Sigmoid colon (tissue), 7 donors: ENCODE measurements around the gene RBM45. TPM values are rescaled to one million over a fixed set of nuclear protein-coding genes. Genes with fewer than 3 reads are reported as not detected.

Source experiments
- DNase-seq: peaks from one replicate; pipeline ENCODE4 v3.0.0-alpha.2; 2019
- H3K27ac ChIP-seq, 4 donors: fragments of 200-600 bp; sonication (generic); one replicate each; pipeline ENCODE4 v1.5.1; 2016 to 2019; ENCODE audit warnings: mild to moderate bottlenecking in 1 of 4
- H3K27me3 ChIP-seq, 3 donors: fragments of 200-600 bp; sonication (generic); one replicate each; pipeline ENCODE4 v1.5.1; 2019; ENCODE audit warnings: mild to moderate bottlenecking in 1 of 3
- H3K36me3 ChIP-seq, 4 donors: fragments of 200-600 bp; sonication (generic); one replicate each; pipeline ENCODE4 v1.5.1; 2016 to 2019
- H3K4me1 ChIP-seq, 4 donors: fragments of 200-600 bp; sonication (generic); one replicate each; pipeline ENCODE4 v1.5.1; 2017 to 2019
- H3K4me3 ChIP-seq, 4 donors: fragments of 200-600 bp; sonication (generic); one replicate each; pipeline ENCODE4 v1.5.1; 2017 to 2019; ENCODE audit warnings: mild to moderate bottlenecking in 2 of 4, moderate library complexity in 1 of 4
- H3K9me3 ChIP-seq, 4 donors: fragments of 200-600 bp in 3 of 4; sonication (generic) in 3 of 4; one replicate each; pipeline versions ENCODE4 v1.5.1 to v1.6.1; 2013 to 2019
- EP300 ChIP-seq, 4 donors: sonication (generic); formaldehyde crosslinking; IDR thresholded peaks; one replicate each; pipeline ENCODE4 v1.6.1; 2017; ENCODE audit warnings: antibody characterized with exemption in 4 of 4
- POLR2A ChIP-seq, 2 donors: fragments of 450-650 bp; IDR thresholded peaks; one replicate each; pipeline ENCODE4 v1.6.1; 2016; ENCODE audit warnings: antibody characterized with exemption in 2 of 2, mild to moderate bottlenecking in 2 of 2, moderate library complexity in 2 of 2
- POLR2AphosphoS5 ChIP-seq, 4 donors: sonication (generic); formaldehyde crosslinking; IDR thresholded peaks; one replicate each; pipeline ENCODE4 v1.6.1; 2017; ENCODE audit warnings: antibody characterized with exemption in 4 of 4
- WGBS, 2 donors: extraction: QIAGEN DNeasy Blood & Tissue Kit; methylation state at CpG; one replicate each; pipeline ENCODE4 v1.1.7; 2013; 5-methylcytosine and 5-hydroxymethylcytosine counted together
- intact Hi-C: fragments of 100-400 bp; cut with DNase I; formaldehyde crosslinking; loops from one replicate; pipeline ENCODE4 v1.15.1; 2023
- polyA plus RNA-seq, 3 donors: library from polyadenylated mRNA; stranded (reverse); fragments of 200-250 nt; gene quantifications; one replicate each; pipeline ENCODE4 v1.2.3, GENCODE V29; 2013
- total RNA-seq, 4 donors: library from RNA; depleted of rRNA; stranded (reverse); fragments of >200 nt; gene quantifications; one replicate each; pipeline ENCODE4 v1.1.0, GENCODE V29; 2016
- TF ChIP-seq, protein P1 (sequence below), 4 experiments: fragments of 450-650 bp in 3 of 4; fragments of 200-600 bp in 1 of 4; IDR thresholded peaks; one replicate each; pipeline ENCODE4 v1.5.1; 2016 to 2019; ENCODE audit warnings: antibody characterized with exemption in 4 of 4, mild to moderate bottlenecking in 3 of 4, moderate library complexity in 2 of 4
- donor health status: healthy with polysubstance abuse.
- donor health status: Bipolar disorder and iron deficiency.
- donor health status: healthy.

RBM45 gene, protein sequence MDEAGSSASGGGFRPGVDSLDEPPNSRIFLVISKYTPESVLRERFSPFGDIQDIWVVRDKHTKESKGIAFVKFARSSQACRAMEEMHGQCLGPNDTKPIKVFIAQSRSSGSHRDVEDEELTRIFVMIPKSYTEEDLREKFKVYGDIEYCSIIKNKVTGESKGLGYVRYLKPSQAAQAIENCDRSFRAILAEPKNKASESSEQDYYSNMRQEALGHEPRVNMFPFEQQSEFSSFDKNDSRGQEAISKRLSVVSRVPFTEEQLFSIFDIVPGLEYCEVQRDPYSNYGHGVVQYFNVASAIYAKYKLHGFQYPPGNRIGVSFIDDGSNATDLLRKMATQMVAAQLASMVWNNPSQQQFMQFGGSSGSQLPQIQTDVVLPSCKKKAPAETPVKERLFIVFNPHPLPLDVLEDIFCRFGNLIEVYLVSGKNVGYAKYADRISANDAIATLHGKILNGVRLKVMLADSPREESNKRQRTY
- total RNA-seq (10 to 100 TPM; 11.0 to 16.3 (median 14.0) TPM), polyA plus RNA-seq (10 to 100 TPM in 2 of 3 donors, 1 to 10 TPM in 1; 7.2 to 18.5 (median 10.7) TPM)

DNA sequence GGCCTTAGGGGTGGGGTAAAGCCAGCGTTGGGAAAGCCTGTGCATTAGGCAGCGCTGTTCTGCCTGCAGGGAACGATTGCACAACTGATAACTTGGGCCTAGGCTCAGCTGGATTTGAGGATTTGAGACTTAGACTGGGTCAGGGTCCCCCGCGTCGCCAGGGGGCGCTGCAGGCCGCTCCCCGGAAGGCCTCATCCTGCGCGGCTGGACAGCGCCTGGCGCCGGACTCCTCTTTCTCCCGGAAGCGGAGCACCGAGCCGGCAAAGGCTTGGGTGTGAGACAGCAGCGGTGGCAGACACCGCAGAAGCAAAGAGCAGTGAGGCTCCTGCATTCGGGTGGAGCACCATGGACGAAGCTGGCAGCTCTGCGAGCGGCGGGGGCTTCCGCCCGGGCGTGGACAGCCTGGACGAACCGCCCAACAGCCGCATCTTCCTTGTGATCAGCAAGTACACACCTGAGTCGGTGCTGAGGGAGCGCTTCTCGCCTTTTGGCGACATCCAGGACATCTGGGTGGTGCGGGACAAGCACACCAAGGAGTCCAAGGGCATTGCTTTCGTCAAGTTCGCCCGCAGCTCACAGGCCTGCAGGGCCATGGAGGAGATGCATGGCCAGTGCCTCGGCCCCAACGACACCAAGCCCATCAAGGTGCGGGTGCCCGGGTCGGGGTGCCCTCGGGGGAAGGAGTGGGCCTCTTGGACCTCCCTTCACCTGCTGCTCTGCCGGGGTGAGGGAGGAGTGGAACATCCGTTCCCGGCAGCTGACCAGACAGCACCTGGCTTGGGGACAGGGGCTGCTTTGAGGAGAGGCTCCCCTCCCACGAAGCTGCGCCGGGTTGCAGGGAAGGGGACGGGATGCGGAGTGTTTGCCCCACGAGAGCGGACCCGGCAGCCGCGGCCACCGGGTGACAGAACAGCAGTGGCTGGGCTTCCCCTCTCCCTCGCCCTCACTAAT is at the start of gene RBM45:
Gene RBM45, plus strand, starts transcription at position 236 of the 951 bp plus-strand sequence. Its CDS starts 110 bp downstream, at position 346.
- peaks cover 0 to 13% (median under 1%) of the 10 kb centered on the region in 4 donors for H3K36me3 ChIP-seq
- no peaks in the 10 kb centered on the region for H3K9me3 ChIP-seq
- no peak for TF ChIP-seq EP300 (IDR thresholded peaks at IDR 0.05)
- TF ChIP-seq POLR2AphosphoS5 (IDR thresholded peaks at IDR 0.05): peak; percentile 31 to 81 (median 70)
- TF ChIP-seq POLR2A (IDR thresholded peaks at IDR 0.05): peak in 1 of 2 donors; percentile 35
- TF ChIP-seq, protein P1, sequence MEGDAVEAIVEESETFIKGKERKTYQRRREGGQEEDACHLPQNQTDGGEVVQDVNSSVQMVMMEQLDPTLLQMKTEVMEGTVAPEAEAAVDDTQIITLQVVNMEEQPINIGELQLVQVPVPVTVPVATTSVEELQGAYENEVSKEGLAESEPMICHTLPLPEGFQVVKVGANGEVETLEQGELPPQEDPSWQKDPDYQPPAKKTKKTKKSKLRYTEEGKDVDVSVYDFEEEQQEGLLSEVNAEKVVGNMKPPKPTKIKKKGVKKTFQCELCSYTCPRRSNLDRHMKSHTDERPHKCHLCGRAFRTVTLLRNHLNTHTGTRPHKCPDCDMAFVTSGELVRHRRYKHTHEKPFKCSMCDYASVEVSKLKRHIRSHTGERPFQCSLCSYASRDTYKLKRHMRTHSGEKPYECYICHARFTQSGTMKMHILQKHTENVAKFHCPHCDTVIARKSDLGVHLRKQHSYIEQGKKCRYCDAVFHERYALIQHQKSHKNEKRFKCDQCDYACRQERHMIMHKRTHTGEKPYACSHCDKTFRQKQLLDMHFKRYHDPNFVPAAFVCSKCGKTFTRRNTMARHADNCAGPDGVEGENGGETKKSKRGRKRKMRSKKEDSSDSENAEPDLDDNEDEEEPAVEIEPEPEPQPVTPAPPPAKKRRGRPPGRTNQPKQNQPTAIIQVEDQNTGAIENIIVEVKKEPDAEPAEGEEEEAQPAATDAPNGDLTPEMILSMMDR (IDR thresholded peaks at IDR 0.05): peak; percentile 83 to 92 (median 88)
- H3K27ac ChIP-seq: peak within 1 kb of the TSS; percentile 76 to 82 (median 80)
- peak; percentile 95 for DNase-seq
- intact Hi-C loops: loop anchor here (2.0 to 5.0 kb wide), 4 partner anchors 82 to 315 kb away; partner anchors contain the start of gene OSBPL6
- H3K27me3 ChIP-seq: no peaks in the 10 kb centered on the region
- 0 to 1% methylated on average over 60 of the region's 60 CpGs for WGBS, 2 donors
- H3K4me3 ChIP-seq: peak within 1 kb of the TSS; percentile 73 to 89 (median 80)
- peaks cover 0 to 16% (median 13%) of the 10 kb centered on the region in 4 donors for H3K4me1 ChIP-seq

DNA sequence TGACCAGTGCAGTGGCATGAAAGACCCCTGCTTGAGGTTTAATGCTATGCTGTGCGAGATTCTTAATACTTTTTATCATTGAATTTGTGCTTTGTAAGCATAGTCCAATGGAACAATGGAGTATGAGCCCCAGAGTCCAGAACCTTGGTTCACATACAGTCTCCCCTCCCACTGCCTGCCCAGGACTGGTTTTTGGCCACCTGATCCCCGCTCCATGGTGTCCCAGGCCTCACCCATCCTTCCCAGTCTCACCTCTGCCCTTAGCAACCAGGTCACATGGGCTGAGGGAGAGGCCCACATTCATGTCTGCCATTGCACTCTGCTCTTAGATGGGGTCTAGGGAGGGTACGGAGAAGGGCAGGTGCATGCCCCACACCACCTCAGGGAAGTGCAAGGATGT is 45.9 kb upstream of the RBM45 start:
- H3K9me3 ChIP-seq: no peaks in the 10 kb centered on the region
- intact Hi-C loops: no loop called here
- TF ChIP-seq, protein P1 (IDR thresholded peaks at IDR 0.05): no peak
- no peak for TF ChIP-seq POLR2AphosphoS5 (IDR thresholded peaks at IDR 0.05)
- TF ChIP-seq POLR2A (IDR thresholded peaks at IDR 0.05): no peak
- TF ChIP-seq EP300 (IDR thresholded peaks at IDR 0.05): no peak
- no peak overlapping the region for H3K4me3 ChIP-seq
- no peaks in the 10 kb centered on the region for H3K36me3 ChIP-seq
- DNase-seq: no peak
- no peaks in the 10 kb centered on the region for H3K4me1 ChIP-seq
- 90 to 92% methylated on average over 3 of the region's 3 CpGs for WGBS, 2 donors
- H3K27me3 ChIP-seq: peaks cover 0 to 4% (median 0%) of the 10 kb centered on the region in 3 donors
- no peak overlapping the region for H3K27ac ChIP-seq

DNA sequence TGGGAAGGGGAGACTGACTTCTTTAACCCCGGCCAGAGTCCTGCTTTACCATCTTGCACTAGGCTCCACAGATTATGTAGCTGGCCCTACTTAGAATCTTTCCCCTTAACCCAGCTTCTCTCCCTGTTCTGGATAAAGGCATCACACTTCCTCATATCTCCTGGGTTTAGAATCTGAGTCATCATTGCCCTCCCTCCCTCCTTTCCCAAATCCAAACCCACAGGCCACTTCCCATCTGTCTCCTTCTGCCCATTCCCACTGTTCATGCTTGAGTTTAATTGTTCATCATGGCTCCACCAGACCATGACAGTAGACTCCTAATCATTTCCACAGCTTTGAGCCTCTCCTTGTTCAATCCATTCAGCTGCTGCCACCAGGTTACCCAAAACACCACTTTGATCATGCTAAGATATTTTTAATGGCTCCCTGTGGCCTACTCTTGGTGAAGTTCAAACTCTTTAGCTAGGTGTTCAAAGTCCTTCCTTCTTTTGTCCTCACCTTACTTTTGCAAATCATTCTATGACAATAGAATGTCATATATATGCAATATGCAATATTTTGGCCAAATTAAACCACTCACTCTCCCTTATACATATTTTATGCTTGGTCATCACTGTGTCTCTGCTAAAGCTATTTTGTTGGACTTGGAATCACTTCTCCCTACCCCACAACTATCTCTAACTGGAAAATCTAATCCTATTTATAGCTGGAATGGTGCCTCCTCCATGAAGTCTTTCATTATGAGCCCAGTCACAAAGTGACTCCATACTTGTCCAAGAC is 45.2 kb upstream of the RBM45 start:
- Histone ChIP-seq H3K4me1 (peaks cover 0 to under 1% (median under 1%) of the 10 kb centered on the region in 4 donors), H3K27ac (no peak overlapping the region), H3K27me3 (peaks cover 0 to 4% (median 0%) of the 10 kb centered on the region in 3 donors), H3K4me3 (no peak overlapping the region), H3K9me3 (no peaks in the 10 kb centered on the region), H3K36me3 (no peaks in the 10 kb centered on the region)
- no peak for DNase-seq
- no peak for TF ChIP-seq POLR2AphosphoS5 (IDR thresholded peaks at IDR 0.05)
- intact Hi-C loops: no loop called here
- 97% methylated on average over 1 of the region's 1 CpG for WGBS, 2 donors

DNA sequence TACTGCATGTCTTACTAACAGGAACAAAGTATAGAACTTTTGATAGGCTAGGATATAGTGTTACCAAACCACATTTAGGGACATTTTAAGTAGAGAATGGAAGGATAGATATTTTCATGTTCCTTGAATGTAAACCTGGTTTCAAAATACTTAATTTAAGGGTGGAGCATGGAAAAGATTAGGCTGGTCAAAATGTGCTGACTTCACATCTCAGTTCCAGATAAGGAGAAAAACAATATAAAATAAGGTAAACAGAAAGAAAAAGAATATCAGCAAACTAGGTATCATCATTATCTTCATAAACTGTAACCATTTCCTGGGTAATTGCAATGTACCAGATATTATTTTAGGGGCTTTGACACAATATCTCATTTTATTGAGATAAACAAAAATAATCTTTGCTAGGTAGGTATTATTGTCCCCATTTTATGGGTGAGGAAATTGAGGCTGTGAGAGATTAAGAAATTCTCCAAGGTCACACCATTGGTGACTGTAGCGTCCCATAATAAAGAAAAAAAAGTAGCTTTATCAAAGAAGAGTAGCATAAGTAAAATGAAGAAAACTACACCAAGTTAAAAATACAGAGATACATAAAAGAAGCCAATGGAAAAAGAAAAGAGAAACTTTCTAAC is 43.3 kb upstream of the RBM45 start:
- peaks cover 0 to 4% (median 0%) of the 10 kb centered on the region in 3 donors for H3K27me3 ChIP-seq
- TF ChIP-seq, protein P1 (IDR thresholded peaks at IDR 0.05): no peak
- TF ChIP-seq POLR2AphosphoS5 (IDR thresholded peaks at IDR 0.05) (no peak), POLR2A (IDR thresholded peaks at IDR 0.05) (no peak), EP300 (IDR thresholded peaks at IDR 0.05) (no peak)
- H3K9me3 ChIP-seq: no peaks in the 10 kb centered on the region
- intact Hi-C loops: no loop called here
- H3K4me1 ChIP-seq: peaks cover 0 to 16% (median 10%) of the 10 kb centered on the region in 4 donors
- H3K36me3 ChIP-seq: no peaks in the 10 kb centered on the region
- H3K4me3 ChIP-seq: no peak overlapping the region
- H3K27ac ChIP-seq: no peak overlapping the region
- 92 to 94% methylated on average over 1 of the region's 1 CpG for WGBS, 2 donors
- no peak for DNase-seq
